Fibroblast of lung (primary cell): ENCODE results near the gene ZBBX.

Source experiments
- EZH2 ChIP-seq: IDR thresholded peaks from 2 replicates; pipeline ENCODE4 v1.5.1; 2012; ENCODE audit warnings: low read length, control low read depth, mild to moderate bottlenecking; ENCODE audit errors: missing control alignments
- TF ChIP-seq, protein P1 (sequence below), 2 donors: IDR thresholded peaks in 1 of 2; conservative IDR thresholded peaks in 1 of 2; 1 replicate in 1 of 2; 2 replicates in 1 of 2; pipeline ENCODE4 v1.5.1; 2011 to 2012; ENCODE audit warnings: low read length in 2 of 2, control low read depth in 1 of 2, inconsistent platforms in 1 of 2, low read depth in 1 of 2, mild to moderate bottlenecking in 1 of 2

DNA sequence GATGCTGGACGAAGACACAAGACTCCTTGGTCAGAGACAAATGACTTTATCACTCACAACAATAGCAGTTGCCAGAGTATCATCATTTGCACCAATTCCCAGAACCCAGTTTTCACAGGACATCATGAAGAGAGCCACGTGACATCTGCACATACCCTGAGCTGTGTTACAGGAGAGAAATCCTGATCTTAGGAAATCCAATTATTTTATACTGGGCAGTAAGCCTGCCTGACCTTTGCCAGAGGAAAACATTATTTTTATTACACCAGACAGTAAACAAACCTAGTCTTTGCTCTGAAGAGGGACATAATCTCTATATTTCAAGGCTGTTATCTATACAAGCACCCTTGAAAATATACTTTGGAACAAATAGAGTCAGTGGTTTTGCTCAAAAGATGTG is 77.4 kb downstream of the ZBBX start:
- no peak for TF ChIP-seq EZH2
- TF ChIP-seq, protein P1, sequence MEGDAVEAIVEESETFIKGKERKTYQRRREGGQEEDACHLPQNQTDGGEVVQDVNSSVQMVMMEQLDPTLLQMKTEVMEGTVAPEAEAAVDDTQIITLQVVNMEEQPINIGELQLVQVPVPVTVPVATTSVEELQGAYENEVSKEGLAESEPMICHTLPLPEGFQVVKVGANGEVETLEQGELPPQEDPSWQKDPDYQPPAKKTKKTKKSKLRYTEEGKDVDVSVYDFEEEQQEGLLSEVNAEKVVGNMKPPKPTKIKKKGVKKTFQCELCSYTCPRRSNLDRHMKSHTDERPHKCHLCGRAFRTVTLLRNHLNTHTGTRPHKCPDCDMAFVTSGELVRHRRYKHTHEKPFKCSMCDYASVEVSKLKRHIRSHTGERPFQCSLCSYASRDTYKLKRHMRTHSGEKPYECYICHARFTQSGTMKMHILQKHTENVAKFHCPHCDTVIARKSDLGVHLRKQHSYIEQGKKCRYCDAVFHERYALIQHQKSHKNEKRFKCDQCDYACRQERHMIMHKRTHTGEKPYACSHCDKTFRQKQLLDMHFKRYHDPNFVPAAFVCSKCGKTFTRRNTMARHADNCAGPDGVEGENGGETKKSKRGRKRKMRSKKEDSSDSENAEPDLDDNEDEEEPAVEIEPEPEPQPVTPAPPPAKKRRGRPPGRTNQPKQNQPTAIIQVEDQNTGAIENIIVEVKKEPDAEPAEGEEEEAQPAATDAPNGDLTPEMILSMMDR (conservative IDR thresholded peaks at IDR 0.05 in 1 of 2, IDR thresholded peaks at IDR 0.05 in 1 of 2; ENCODE audit: low read depth in 1 of 2, low read length in 2 of 2), result no peak
